GM12878 (cell line): ENCODE data around the gene AKR1C4. TPM values are rescaled to one million over a fixed set of nuclear protein-coding genes. Genes with fewer than 3 reads are reported as not detected.

Experiments
- ATAC-seq: fragments of 200-7000 bp; cut with Tn5 transposase; 3 replicates; pipeline ENCODE4 v1.9.1; 2020; ENCODE audit warnings: mild to moderate bottlenecking, moderate library complexity
- BruUV-seq: library from RNA; stranded (reverse); fragments of 400-500 nt; replicated peaks from 2 replicates; lab custom pipeline; 2021; lab: Mats Ljungman, UMichigan
- CTCF ChIA-PET: fragments of 300-600 bp; sonication (Branson Sonifier 250); formaldehyde crosslinking; extraction: SDS; loops from one replicate; lab custom pipeline; 2021; ENCODE audit warnings: inconsistent platforms; lab: Yijun Ruan, JAX
- POLR2A ChIA-PET: fragments of 350-600 bp; formaldehyde crosslinking; extraction: SDS; loops from one replicate; lab custom pipeline; 2021; ENCODE audit warnings: inconsistent platforms; lab: Charles Lee
- RAD21 ChIA-PET: fragments of 300-600 bp; sonication (Branson Sonifier 250); formaldehyde crosslinking; loops from one replicate; lab custom pipeline; 2023; ENCODE audit warnings: antibody characterized with exemption; ENCODE audit not compliant: unreplicated experiment; lab: Charles Lee
- SMC1A ChIA-PET: fragments of 300-600 bp; sonication (Branson Sonifier 250); formaldehyde crosslinking; loops from one replicate; lab custom pipeline; 2023; ENCODE audit not compliant: unreplicated experiment, uncharacterized antibody; lab: Charles Lee
- DNase-seq: peaks from one replicate; pipeline ENCODE4 v3.0.0-alpha.2; 2011; ENCODE audit warnings: low read depth, low spot score
- FAIRE-seq: peaks from 3 replicates; lab custom pipeline; 2011; peaks lifted over from hg19 to GRCh38; lab: Jason Lieb, UNC
- H2AFZ ChIP-seq: 2 replicates; pipeline ENCODE4 v1.6.0; 2011; ENCODE audit warnings: low read depth, low read length, control low read depth; ENCODE audit not compliant: control insufficient read depth
- H3K27ac ChIP-seq: 2 replicates; pipeline ENCODE4 v1.5.1; 2011; ENCODE audit warnings: control low read depth; ENCODE audit not compliant: control insufficient read depth, insufficient read depth
- H3K27me3 ChIP-seq, 2 experiments: replicated peaks in 1 of 2; 2 replicates each; pipeline versions ENCODE4 v1.6.0 to v1.6.1; 2011; ENCODE audit warnings: low read length in 1 of 2; ENCODE audit not compliant: control insufficient read depth in 2 of 2, insufficient read depth in 2 of 2
- H3K36me3 ChIP-seq, 2 experiments: 2 replicates each; pipeline ENCODE4 v1.5.1; 2011; ENCODE audit warnings: low read length in 1 of 2; ENCODE audit not compliant: control insufficient read depth in 2 of 2, insufficient read depth in 2 of 2
- H3K4me1 ChIP-seq: 2 replicates; pipeline ENCODE4 v1.6.1; 2011; ENCODE audit warnings: mild to moderate bottlenecking, low read length, moderate library complexity, mixed read lengths; ENCODE audit not compliant: control insufficient read depth, insufficient read depth
- H3K4me2 ChIP-seq: 2 replicates; pipeline ENCODE4 v1.6.0; 2011; ENCODE audit warnings: control low read depth; ENCODE audit not compliant: control insufficient read depth, insufficient read depth
- H3K4me3 ChIP-seq: fragments of 200-600 bp; sonication (generic); 2 replicates; pipeline ENCODE4 v1.5.1; 2016
- H3K79me2 ChIP-seq: 2 replicates; pipeline ENCODE4 v1.6.0; 2011; ENCODE audit warnings: low read length; ENCODE audit not compliant: control insufficient read depth, insufficient read depth
- H3K9ac ChIP-seq: 2 replicates; pipeline ENCODE4 v1.8.0; 2011; ENCODE audit warnings: low read length, control low read depth, mixed read lengths; ENCODE audit not compliant: control insufficient read depth, insufficient read depth
- H3K9me3 ChIP-seq: replicated peaks from 3 replicates; pipeline ENCODE4 v1.5.1; 2011; ENCODE audit warnings: mild to moderate bottlenecking, low read length; ENCODE audit not compliant: control insufficient read depth, insufficient read depth
- H4K20me1 ChIP-seq: 2 replicates; pipeline ENCODE4 v1.6.0; 2011; ENCODE audit not compliant: control insufficient read depth, insufficient read depth
- CHD2 ChIP-seq: IDR thresholded peaks from 2 replicates; pipeline ENCODE4 v1.6.1; 2011; ENCODE audit warnings: low read depth, low read length, improper control_type of control experiment, borderline replicate concordance
- EGR1 ChIP-seq, 2 experiments: IDR thresholded peaks; 1 replicate in 1 of 2; 2 replicates in 1 of 2; pipeline ENCODE4 v1.6.1; 2011 to 2012; ENCODE audit warnings: low read depth in 2 of 2, low read length in 2 of 2, borderline replicate concordance in 1 of 2, mild to moderate bottlenecking in 1 of 2, moderate library complexity in 1 of 2
- EP300 ChIP-seq, 2 experiments: fragments of 150-350 bp in 1 of 2; IDR thresholded peaks; 2 replicates each; pipeline ENCODE4 v1.6.1; 2011 to 2012; ENCODE audit warnings: low read depth in 2 of 2, low read length in 2 of 2, borderline replicate concordance in 1 of 2, improper control_type of control experiment in 1 of 2, inconsistent platforms in 1 of 2; ENCODE audit not compliant: control insufficient read depth in 1 of 2
- FOXM1 ChIP-seq: IDR thresholded peaks from 2 replicates; pipeline ENCODE4 v1.6.1; 2012; ENCODE audit warnings: low read depth, mild to moderate bottlenecking, inconsistent platforms, low read length, moderate library complexity
- MEF2A ChIP-seq: IDR thresholded peaks from 2 replicates; pipeline ENCODE4 v1.6.1; 2011; ENCODE audit warnings: low read depth, mild to moderate bottlenecking, low read length, moderate library complexity; ENCODE audit not compliant: insufficient read depth
- MXI1 ChIP-seq: fragments of 150-350 bp; IDR thresholded peaks from 2 replicates; pipeline ENCODE4 v1.6.1; 2011; ENCODE audit warnings: low read depth, mild to moderate bottlenecking, inconsistent platforms, low read length, improper control_type of control experiment
- NFXL1 ChIP-seq: fragments of 450-650 bp; IDR thresholded peaks from 2 replicates; pipeline ENCODE4 v1.6.1; 2017; ENCODE audit warnings: antibody characterized with exemption, mild to moderate bottlenecking, borderline replicate concordance
- NR2F1 ChIP-seq: fragments of 450-650 bp; conservative IDR thresholded peaks from 2 replicates; pipeline ENCODE4 v1.6.1; 2017; ENCODE audit warnings: mild to moderate bottlenecking
- RB1 ChIP-seq: fragments of 450-650 bp; formaldehyde crosslinking; IDR thresholded peaks from 2 replicates; pipeline ENCODE4 v1.6.1; 2017; ENCODE audit warnings: mild to moderate bottlenecking, borderline replicate concordance
- SP1 ChIP-seq: IDR thresholded peaks from one replicate; pipeline ENCODE4 v1.6.1; 2011; ENCODE audit warnings: low read depth, low read length
- TBL1XR1 ChIP-seq: IDR thresholded peaks from 2 replicates; pipeline ENCODE4 v1.6.1; 2012; ENCODE audit warnings: low read depth, low read length, improper control_type of control experiment
- WGBS: methylation state at CpG from one replicate; pipeline ENCODE4 v1.1.6; 2016; ENCODE audit warnings: low lambda C conversion rate; ENCODE audit not compliant: insufficient replicate concordance, insufficient coverage; ENCODE audit errors: missing lambda C conversion rate; 5-methylcytosine and 5-hydroxymethylcytosine counted together
- in situ Hi-C: fragments of 300-500 bp; cut with MboI; formaldehyde crosslinking; loops from 9 replicates; pipeline ENCODE4 v1.14.3; 2018; ENCODE audit warnings: mixed read lengths
- intact Hi-C: fragments of 100-400 bp; cut with micrococcal nuclease; formaldehyde crosslinking; loops from one replicate; pipeline ENCODE4 v1.14.2; 2022; ENCODE audit not compliant: unreplicated experiment
- polyA plus RNA-seq, 11 experiments: library from polyadenylated mRNA; depleted of rRNA in 4 of 11; unstranded in 6 of 11; stranded (reverse) in 5 of 11; fragments of >200 nt; fragmentation: Nextera tagmentation in 4 of 11; fragmentation: Illumina TruSeq in 1 of 11; extraction: Ambion mirVana in 4 of 11; extraction: Trizol in 1 of 11; gene quantifications; 1 replicate in 1 of 11; 2 replicates in 10 of 11; pipeline versions ENCODE4 v1.2.1 to v1.2.3, GENCODE V29; 2011 to 2016; ENCODE audit warnings: inconsistent platforms in 2 of 11, missing spikeins in 2 of 11, low read depth in 1 of 11
- total RNA-seq, 4 experiments: library from RNA; depleted of rRNA in 3 of 4; stranded (reverse); fragments of >200 nt in 3 of 4; fragmentation: Illumina TruSeq in 1 of 4; extraction: Trizol in 1 of 4; gene quantifications; 2 replicates each; pipeline versions ENCODE4 v1.2.1 to v1.2.3, GENCODE V29; 2013 to 2021
- TF ChIP-seq, protein P1 (sequence below): fragments of 450-650 bp; IDR thresholded peaks from 2 replicates; pipeline ENCODE4 v1.6.1; 2014; ENCODE audit warnings: mild to moderate bottlenecking
- TF ChIP-seq, protein P2 (sequence below): IDR thresholded peaks from 2 replicates; pipeline ENCODE4 v1.6.1; 2012; ENCODE audit warnings: low read depth, low read length, improper control_type of control experiment
- TF ChIP-seq, protein P3 (sequence below): fragments of 150-350 bp; IDR thresholded peaks from 2 replicates; pipeline ENCODE4 v1.6.1; 2014; ENCODE audit warnings: mild to moderate bottlenecking, low read depth, low read length
- TF ChIP-seq, protein P4 (sequence below): fragments of 450-650 bp; IDR thresholded peaks from 2 replicates; pipeline ENCODE4 v1.6.1; 2017; ENCODE audit warnings: borderline replicate concordance
- TF ChIP-seq, protein P5 (sequence below): IDR thresholded peaks from 2 replicates; pipeline ENCODE4 v1.6.1; 2012; ENCODE audit warnings: low read depth, low read length, improper control_type of control experiment

AKR1C4 gene
- total and polyA plus RNA-seq, 10 of the 15 experiments (the other 5 are each of a cell fraction or from before 2014, with no cell fraction given): 0.20 TPM; not detected in 9

DNA sequence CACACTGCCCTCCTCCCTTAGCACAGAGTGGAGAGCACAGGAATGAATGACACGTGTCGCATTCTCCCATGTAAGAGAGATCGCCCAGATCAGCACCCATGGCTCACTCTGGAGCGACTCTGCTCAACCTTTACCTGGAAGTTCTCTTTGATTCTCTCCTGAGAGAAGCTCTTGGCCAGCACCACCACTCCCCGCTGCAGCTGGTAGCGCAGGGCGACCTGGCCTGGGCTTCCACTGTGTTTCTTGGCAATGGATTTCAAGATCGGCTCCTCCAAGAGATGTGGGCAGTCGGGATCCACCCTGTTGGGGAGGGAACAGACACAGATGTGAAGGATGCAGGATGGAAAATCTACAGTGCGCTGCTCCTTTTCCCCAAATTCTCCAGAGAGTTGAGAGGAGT is 39.1 kb upstream of the AKR1C4 start:
- no peak for FAIRE-seq
- CTCF ChIA-PET: no interaction called here
- no peak overlapping the region for H3K4me3 ChIP-seq
- no peak for TF ChIP-seq NR2F1
- no peak for TF ChIP-seq SP1
- TF ChIP-seq MEF2A: no peak
- TF ChIP-seq, protein P1, sequence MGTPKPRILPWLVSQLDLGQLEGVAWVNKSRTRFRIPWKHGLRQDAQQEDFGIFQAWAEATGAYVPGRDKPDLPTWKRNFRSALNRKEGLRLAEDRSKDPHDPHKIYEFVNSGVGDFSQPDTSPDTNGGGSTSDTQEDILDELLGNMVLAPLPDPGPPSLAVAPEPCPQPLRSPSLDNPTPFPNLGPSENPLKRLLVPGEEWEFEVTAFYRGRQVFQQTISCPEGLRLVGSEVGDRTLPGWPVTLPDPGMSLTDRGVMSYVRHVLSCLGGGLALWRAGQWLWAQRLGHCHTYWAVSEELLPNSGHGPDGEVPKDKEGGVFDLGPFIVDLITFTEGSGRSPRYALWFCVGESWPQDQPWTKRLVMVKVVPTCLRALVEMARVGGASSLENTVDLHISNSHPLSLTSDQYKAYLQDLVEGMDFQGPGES: no peak
- TF ChIP-seq, protein P2, sequence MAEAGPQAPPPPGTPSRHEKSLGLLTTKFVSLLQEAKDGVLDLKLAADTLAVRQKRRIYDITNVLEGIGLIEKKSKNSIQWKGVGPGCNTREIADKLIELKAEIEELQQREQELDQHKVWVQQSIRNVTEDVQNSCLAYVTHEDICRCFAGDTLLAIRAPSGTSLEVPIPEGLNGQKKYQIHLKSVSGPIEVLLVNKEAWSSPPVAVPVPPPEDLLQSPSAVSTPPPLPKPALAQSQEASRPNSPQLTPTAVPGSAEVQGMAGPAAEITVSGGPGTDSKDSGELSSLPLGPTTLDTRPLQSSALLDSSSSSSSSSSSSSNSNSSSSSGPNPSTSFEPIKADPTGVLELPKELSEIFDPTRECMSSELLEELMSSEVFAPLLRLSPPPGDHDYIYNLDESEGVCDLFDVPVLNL: no peak
- no peak for TF ChIP-seq EGR1 (IDR thresholded peaks at IDR 0.05; ENCODE audit: borderline replicate concordance in 1 of 2, low read depth in 2 of 2, low read length in 2 of 2)
- TF ChIP-seq NFXL1: no peak
- no peak for TF ChIP-seq CHD2
- TF ChIP-seq, protein P3, sequence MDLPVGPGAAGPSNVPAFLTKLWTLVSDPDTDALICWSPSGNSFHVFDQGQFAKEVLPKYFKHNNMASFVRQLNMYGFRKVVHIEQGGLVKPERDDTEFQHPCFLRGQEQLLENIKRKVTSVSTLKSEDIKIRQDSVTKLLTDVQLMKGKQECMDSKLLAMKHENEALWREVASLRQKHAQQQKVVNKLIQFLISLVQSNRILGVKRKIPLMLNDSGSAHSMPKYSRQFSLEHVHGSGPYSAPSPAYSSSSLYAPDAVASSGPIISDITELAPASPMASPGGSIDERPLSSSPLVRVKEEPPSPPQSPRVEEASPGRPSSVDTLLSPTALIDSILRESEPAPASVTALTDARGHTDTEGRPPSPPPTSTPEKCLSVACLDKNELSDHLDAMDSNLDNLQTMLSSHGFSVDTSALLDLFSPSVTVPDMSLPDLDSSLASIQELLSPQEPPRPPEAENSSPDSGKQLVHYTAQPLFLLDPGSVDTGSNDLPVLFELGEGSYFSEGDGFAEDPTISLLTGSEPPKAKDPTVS: no peak
- no peak for TF ChIP-seq MXI1
- TF ChIP-seq, protein P4, sequence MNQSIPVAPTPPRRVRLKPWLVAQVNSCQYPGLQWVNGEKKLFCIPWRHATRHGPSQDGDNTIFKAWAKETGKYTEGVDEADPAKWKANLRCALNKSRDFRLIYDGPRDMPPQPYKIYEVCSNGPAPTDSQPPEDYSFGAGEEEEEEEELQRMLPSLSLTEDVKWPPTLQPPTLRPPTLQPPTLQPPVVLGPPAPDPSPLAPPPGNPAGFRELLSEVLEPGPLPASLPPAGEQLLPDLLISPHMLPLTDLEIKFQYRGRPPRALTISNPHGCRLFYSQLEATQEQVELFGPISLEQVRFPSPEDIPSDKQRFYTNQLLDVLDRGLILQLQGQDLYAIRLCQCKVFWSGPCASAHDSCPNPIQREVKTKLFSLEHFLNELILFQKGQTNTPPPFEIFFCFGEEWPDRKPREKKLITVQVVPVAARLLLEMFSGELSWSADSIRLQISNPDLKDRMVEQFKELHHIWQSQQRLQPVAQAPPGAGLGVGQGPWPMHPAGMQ: no peak
- TF ChIP-seq EP300 (IDR thresholded peaks at IDR 0.05; ENCODE audit: borderline replicate concordance in 1 of 2, control insufficient read depth in 1 of 2, low read depth in 2 of 2, low read length in 2 of 2): no peak
- no peak for TF ChIP-seq RB1
- TF ChIP-seq, protein P5, sequence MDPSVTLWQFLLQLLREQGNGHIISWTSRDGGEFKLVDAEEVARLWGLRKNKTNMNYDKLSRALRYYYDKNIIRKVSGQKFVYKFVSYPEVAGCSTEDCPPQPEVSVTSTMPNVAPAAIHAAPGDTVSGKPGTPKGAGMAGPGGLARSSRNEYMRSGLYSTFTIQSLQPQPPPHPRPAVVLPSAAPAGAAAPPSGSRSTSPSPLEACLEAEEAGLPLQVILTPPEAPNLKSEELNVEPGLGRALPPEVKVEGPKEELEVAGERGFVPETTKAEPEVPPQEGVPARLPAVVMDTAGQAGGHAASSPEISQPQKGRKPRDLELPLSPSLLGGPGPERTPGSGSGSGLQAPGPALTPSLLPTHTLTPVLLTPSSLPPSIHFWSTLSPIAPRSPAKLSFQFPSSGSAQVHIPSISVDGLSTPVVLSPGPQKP: no peak
- TF ChIP-seq FOXM1: no peak
- TF ChIP-seq TBL1XR1: no peak

More for the DNA sequence above, 39.1 kb upstream of the AKR1C4 start:
- Histone ChIP-seq H3K9ac (no peak overlapping the region), H4K20me1 (no peaks in the 10 kb centered on the region), H3K36me3 (no peaks in the 10 kb centered on the region), H2AFZ (no peak overlapping the region), H3K79me2 (no peaks in the 10 kb centered on the region), H3K9me3 (no peaks in the 10 kb centered on the region), H3K27me3 (no peaks in the 10 kb centered on the region), H3K27ac (no peak overlapping the region), H3K4me2 (no peak overlapping the region), H3K4me1 (no peaks in the 10 kb centered on the region)
- SMC1A ChIA-PET: no interaction called here
- RAD21 ChIA-PET: no interaction called here
- intact Hi-C loops (no loop called here), in situ Hi-C loops (no loop called here)
- no peak for DNase-seq
- WGBS: 28% methylated on average over 10 of the region's 10 CpGs
- POLR2A ChIA-PET: no interaction called here
- ATAC-seq: no peak
- no TSS peak for BruUV-seq
